HG02610 (cell line): ENCODE data around the gene TMEM151B.
A peak's percentile ranks its signal among the peaks of the same experiment; 100 is the strongest.
"Not testable (repeated sequence)": the region's sequence is repeated elsewhere in the genome, so short reads cannot be mapped to it uniquely, and the experiment has no call there.

Source experiments
- ATAC-seq: cut with Tn5 transposase; IDR thresholded peaks from one replicate; pipeline ENCODE4 v1.9.1; 2021; ENCODE audit warnings: mild to moderate bottlenecking, moderate library complexity; ENCODE audit not compliant: unreplicated experiment

TMEM151B gene

DNA sequence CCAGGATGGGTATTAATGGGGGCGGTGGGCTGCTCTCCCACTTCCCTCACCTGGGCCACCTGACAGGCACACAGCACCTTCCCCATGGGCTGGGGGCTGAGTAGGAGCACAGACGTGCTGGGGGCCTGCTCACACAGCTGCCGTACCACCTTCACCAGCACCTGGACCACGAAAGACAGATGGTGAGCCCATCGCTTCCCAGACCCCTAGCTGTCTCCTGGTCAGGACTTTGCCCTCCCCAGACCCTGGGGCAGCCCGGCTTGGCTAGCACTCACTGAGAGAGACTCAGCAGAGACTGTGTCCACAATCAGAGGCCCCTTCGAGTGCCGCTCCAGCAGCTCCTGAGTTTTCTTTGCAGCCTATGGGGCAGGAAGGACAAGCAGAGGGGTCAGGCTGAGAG is 30.9 kb downstream of the TMEM151B start:
- no peak for ATAC-seq

- no peak for ATAC-seq
These were observed 31.7 kb downstream of the TMEM151B start for GRCh38 chr6:44301782-44302564.

- ATAC-seq: no peak
These were observed 32.6 kb downstream of the TMEM151B start for GRCh38 chr6:44302856-44303255.

DNA sequence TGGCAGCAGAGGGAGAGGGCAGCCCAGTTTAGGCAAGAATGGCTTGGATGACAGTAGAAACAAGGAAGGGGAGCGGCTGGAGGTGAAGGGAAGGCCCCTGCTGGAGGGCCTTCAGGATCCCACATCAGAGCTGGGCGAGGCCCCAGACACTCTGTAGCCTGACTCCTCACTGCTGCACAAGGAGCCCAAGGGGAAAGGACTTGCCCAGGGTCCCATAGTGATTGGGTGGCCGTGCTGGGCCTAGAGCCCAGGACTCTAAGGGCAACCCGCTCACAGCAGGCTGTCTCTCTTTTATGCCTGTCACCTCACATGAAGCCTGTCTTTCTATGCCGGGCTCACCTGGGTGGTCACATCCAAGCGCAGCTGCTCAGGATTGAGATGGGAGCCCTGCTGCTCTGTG is 33.6 kb downstream of the TMEM151B start:
- ATAC-seq: no peak

DNA sequence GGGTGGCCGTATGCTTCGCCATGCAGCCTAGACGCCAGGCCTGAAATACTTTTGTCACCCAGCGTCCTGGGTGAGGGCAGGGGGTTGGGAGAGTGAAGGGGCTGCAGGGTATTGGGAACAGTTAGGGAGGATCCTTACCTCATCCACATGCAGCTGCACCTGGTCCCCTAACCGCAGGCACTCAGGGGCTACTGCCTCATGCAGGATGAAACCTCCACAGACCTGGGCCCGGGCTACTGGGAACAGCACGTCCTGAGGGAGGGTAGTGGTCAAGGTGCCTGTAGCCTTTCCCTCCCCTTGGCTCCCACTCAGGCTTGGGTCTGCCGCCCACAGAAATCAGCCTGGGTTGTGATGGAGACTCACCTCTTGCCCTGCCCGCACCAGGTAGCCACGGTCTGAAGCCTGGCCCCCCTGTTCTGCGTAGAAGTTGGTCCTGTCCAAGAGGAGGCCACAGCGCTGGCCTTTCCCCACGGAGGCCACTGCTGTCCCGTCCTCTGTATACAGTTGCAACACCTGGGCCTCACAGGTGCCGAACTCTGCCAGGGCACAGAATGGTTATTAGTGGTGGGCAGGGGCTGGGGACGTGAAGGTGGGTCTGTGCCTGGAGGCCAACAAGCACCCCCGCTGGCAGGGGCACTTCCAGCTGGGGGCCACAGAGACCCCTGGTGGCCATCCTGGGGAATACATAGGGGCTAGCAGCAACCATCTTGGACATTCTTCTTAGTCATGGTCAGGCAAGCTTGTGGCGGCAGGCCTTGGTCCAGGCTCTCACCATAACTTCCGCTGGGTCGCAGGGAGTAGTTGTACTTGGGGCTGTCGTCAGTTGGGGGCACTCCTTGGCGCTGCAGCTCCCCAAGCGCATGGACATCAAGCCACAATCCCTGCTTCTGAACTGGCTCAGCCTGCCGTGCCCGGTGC is 34.3 kb downstream of the TMEM151B start:
- no peak for ATAC-seq

DNA sequence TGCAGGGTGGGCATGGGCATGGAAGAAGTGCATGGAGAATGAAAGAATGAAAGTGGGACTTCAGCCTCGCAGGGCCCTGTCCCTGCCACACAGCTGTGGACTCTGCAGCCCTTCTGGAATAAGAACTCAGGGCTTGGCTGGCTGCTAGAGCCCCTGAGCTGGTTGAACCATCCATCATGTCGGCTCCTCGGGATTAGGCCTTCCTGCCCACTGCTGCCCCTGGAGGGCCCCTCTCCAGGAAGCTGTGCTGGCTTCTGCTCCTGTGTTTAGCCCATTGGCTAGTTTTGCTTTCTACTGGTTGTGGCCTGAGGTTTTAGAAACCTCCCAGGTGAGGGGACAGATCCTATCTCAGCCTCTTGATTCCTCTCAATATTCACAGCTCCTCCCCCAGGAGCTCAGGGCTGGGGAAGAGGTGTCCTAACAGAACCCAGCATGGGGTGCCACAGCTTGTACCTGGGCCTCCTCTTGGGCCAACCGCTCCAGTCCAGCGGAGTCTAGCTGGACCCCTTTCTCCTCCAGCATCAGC is 35.0 kb downstream of the TMEM151B start:
- ATAC-seq: no peak

- no peak for ATAC-seq
These were observed 36.5 kb downstream of the TMEM151B start for GRCh38 chr6:44306710-44307109.

DNA sequence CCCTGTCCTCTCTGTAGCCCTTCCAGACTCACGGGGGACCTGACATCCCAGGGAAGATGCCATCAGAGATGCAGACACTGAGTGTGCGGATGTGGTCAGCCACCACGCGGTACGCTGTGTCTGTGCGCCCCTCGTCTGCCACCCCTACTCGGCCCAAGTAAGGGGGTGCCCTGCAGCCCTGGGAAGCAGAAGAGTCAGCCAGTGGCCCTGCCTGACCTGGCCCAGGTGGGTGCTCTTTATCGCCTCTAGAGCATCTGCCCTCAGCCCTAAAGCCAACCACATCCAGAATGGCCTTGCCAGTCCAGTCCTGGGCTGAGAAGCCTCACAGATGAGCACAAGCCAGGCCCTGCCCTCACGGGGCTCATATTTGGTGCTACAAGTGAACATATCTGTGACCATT is 37.0 kb downstream of the TMEM151B start:
- no peak for ATAC-seq

GRCh38 chr6:44309092-44309491 is 38.8 kb downstream of the TMEM151B start:
- no peak for ATAC-seq

DNA sequence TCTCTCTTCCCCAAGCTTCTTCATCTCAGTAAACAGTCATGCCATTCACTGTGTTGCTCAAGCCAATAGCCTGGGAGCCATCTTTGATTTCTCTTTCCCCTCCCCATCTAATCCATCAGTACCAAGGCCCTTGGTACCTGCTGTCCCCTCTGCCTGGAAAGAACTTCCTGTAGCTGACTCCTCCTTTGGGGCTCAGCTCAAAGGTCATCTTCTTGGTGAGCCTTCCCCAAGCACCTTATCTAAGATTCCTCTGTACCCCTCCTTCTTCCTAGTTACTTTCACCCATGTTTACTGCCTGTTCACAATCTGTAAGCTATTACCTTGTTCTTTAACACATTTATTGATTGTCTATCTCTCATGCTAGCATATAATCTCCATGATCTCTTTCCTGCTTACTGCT is 39.4 kb downstream of the TMEM151B start:
- no peak for ATAC-seq

DNA sequence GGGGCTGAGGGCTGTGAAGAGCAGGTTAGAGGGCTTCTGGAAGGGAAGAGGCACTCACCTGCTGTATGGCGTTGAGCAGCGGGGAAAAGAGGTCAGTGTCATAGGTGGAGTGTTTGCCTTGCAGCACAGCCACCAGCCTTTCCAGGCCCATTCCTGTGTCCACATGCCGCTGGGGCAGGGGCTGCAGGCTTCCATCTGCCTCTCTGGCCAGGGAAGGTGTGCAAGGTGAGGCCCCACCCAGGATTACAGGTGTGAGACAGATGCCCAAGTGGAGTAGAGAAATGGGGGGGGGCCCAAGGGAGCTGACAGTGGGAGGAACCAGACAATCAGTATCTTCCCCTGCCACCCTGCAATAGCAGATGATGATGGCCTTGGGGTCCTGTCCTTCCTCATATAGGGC is 40.0 kb downstream of the TMEM151B start:
- no peak for ATAC-seq

DNA sequence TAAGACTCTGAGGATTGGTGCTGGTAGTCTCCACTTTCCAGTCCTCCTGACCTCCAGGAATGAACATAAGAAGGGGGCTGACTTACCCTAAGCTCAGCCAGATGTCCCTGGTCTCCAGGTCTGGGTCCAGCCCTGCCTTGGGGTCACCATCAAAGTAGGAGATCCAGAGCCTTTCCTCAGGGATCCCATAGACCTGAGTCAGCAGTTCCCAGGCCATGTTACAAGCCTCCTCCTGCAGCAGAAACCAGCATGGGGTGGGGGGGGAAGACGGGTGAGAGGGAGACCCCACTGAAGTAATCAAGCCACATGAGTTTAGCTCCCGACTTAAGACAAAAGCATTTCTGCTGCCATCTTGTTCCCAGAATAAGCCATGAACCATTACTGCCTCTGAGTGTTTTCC is 41.1 kb downstream of the TMEM151B start:
- ATAC-seq: no peak

DNA sequence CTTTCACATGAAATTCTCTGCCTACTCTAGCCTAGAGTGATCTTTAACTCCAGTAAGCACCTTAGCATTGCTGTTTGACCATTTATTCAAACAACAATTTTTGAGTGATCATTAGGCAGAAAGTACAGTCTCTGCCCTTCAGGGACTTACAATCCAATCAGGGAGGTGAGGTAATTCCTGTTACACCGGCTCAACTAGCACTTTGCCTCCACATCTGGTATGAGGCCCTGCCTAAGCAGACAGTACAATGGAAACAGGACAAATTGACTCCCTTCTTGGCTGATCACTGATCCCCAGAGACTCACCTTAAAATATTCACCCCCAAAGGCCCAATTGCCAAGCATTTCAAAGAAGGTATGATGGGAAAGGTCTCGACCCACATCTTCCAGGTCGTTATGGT is 41.5 kb downstream of the TMEM151B start:
- no peak for ATAC-seq

- ATAC-seq: peak; percentile 91
These were observed 42.9 kb downstream of the TMEM151B start, which contains the start of gene AARS2 for GRCh38 chr6:44312901-44313788. TSS of gene AARS2 (minus strand) at chr6:44313347. CDS start at chr6:44313323, 24 bp downstream.

DNA sequence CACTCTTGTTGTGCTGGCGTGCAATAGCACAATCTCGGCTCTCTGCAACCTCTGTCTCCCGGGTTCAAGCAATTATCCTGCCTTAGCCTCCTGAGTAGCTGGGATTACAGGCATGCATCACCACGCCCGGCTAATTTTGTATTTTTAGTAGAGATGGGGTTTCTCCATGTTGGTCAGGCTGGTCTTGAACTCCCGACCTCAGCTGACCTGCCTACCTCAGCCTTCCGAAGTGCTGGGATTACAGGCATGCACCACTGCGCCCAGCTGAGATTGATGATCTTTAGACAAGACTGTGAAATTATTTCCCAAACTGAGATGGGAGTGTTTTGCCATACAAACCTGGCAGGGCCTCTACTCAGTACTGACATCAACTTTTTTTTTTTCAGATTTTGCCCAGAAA is 44.4 kb downstream of the TMEM151B start:
- ATAC-seq: not testable (repeated sequence)

DNA sequence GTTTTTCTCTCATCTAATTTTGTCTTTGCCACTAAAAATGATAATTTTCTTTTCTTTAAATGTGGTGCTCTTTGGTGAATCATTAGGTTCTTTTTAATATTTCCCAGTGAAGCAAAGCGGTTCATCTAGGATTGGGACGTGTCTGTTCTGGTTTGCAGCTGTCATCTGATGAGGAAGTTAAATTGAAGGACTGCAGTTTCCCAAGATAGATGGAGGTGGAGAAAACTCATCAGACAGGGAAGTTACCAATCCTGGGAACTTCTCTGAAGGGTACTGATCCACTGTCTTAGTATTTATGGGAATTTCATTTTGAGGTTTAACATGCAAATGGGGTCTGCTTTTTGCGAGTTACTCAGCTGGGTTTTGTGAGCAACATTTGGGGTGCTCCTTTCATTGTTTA is 45.3 kb downstream of the TMEM151B start:
- ATAC-seq: no peak

- ATAC-seq: no peak
These were observed 45.7 kb downstream of the TMEM151B start for GRCh38 chr6:44315951-44316350.

GRCh38 chr6:44316481-44316880 is 46.2 kb downstream of the TMEM151B start:
- ATAC-seq: no peak

- not testable (repeated sequence) for ATAC-seq
These were observed 46.9 kb downstream of the TMEM151B start for GRCh38 chr6:44317136-44317631.

GRCh38 chr6:44321210-44321609 is 51.0 kb downstream of the TMEM151B start:
- no peak for ATAC-seq
